Globus pallidus (tissue), 1 donor: ENCODE results near the gene PTGER2.

Source experiments
- DNase-seq: peaks from one replicate; pipeline ENCODE4 v3.0.0-alpha.2; 2015; ENCODE audit warnings: low spot score

PTGER2 gene

DNA sequence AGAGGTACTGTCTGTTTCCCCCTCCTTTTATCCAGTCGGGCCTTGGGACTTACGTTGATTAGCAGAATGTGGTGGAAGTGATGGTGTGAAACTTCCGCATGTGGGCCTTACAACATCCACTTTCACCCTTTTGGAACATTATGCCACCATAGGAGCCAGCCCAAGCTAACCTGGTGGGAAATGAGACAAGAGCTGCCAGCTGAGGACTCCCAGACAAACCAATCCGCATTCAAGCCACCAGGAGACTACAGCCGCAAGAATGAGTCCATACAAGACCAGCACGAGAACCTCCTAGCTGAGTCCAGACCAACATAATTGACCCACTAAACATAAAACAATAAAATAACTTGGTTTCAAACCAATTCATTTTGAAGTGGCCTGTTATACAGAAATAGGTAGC, 9.1 kb upstream of the PTGER2 start:
- no peak for DNase-seq

DNA sequence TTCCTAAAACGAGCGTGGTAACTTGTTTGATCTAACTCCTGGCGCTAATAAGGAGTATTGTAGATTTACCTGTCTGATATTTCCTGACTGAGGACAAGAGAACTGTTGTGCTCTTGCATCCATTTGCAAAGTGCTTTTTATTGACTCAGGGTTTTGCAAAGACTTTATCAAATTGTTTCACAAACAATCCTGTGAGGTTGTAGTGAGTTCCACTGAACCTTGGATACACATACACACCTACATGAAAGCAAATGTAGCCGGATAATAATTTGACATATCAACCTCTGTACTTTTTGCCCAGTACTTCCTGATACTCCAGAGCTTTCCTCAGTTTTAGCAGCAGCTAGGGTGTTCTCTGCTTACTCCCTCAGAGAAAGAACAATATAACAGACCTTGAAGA, 6.7 kb upstream of the PTGER2 start:
- no peak for DNase-seq

DNA sequence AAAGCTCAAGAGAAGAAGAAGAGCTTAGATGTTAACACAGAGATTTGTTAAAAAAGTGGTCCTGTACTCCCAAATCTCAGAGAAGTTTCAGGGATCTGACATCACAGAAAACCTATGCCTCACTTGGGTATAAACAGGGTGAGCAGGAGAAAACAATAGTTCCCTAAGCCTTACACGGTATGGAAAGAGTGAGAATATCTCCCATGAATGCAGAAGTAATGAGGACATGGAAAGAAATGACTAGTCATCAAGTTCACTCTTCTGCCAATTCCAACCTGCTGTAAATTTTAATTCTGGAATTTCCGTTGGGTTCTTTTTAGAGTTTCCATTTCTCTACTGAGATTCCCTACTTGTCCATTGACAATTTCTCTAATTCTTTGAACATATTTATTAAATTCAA, 6.2 kb upstream of the PTGER2 start:
- no peak for DNase-seq

DNA sequence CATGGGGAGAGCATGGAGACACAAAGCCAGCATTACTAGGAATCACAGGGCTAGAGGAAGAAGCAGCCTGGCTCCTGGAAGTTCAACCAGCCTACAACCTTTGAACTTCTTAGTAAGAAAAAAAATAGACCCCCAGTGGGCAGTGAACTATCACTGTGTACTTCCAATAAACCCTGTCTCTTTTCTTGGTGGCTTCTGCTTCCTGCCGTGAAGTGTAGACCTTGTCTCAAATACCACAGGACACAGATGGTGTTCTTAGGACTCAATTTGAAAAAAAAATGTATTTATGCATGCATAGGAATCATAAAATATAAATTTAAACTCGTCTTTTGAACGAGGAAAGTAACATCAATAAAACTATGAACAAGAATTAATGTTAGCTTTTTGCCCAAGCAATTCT, 3.6 kb upstream of the PTGER2 start:
- no peak for DNase-seq

DNA sequence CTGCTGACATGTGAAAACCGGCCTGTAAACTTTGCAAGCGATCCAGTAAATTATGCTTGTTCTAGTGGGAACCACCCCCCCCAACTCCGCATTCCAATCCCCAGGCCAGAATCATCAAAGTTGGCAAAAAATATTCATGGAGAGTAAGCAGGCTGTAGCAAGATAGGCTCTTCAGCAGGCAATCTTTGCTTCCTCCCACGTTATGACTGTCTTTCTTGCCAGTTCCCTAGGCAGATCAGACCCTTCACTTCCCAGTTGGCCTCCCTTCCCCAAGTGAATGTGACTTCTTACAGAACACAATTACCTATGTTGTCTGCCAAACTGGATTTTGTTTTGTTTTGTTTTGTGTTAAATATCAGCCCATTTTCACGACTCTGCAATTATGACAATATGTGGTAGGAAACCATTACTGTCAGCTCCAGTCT, 1.2 kb upstream of the PTGER2 start:
- no peak for DNase-seq

DNA sequence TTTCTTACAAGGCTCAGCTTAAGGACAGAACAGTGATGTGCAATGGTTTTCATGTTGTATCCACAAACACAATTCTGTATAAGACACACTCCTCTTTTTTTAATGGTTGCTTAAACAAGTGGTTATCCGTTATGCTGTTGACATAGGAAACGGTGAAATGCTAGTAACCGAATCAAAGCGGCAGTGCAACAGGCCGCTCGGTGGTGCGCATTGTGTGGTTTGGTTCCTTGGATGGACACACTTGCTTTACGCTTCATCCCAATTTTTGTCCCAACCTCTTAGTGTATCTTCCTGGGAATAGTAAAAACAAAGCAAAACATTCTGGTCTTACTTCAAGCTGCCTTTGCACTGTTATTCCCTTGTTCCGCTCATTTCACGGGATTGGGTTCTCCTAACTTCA, 650 bp upstream of the PTGER2 start:
- no peak for DNase-seq

DNA sequence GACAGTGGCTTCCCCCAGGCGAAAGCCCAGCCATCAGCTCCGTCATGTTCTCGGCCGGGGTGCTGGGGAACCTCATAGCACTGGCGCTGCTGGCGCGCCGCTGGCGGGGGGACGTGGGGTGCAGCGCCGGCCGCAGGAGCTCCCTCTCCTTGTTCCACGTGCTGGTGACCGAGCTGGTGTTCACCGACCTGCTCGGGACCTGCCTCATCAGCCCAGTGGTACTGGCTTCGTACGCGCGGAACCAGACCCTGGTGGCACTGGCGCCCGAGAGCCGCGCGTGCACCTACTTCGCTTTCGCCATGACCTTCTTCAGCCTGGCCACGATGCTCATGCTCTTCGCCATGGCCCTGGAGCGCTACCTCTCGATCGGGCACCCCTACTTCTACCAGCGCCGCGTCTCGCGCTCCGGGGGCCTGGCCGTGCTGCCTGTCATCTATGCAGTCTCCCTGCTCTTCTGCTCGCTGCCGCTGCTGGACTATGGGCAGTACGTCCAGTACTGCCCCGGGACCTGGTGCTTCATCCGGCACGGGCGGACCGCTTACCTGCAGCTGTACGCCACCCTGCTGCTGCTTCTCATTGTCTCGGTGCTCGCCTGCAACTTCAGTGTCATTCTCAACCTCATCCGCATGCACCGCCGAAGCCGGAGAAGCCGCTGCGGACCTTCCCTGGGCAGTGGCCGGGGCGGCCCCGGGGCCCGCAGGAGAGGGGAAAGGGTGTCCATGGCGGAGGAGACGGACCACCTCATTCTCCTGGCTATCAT, 663 bp downstream of the PTGER2 start:
- DNase-seq, result no peak

DNA sequence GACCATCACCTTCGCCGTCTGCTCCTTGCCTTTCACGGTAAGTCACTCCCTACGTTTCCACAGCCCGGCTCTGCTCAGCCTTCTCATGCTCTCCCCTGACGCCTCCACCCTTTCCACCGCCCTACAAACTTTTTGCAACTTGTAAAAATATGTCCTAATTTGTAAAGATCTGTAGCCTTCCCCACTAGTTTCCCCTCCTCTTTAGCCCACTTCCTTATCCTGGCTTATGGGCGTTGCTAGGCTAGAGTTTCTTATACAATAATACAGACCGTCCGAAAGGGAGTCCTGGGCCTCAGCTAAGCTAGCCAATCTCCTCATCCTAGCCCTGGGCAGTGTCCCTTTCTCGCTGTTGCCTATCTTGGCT, 1.2 kb downstream of the PTGER2 start:
- no peak for DNase-seq

DNA sequence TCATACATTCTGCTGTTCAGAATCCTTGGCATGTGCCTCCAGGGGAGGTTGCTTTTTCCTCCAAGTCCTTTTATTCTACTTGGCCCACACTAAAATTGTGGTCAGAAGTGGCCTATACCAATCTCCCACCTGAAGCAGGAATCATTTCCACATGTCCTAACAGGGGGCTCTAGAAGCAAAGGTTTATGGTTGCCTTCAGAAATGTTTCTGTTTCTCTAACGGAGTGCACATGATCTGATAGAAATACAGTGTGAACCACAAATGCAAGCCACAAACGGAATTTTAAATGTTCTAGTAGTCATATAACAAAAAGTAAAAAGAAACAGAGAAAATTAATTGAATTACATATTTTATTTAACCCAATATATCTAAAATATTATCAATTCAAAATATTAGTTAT, 4.0 kb downstream of the PTGER2 start:
- no peak for DNase-seq

DNA sequence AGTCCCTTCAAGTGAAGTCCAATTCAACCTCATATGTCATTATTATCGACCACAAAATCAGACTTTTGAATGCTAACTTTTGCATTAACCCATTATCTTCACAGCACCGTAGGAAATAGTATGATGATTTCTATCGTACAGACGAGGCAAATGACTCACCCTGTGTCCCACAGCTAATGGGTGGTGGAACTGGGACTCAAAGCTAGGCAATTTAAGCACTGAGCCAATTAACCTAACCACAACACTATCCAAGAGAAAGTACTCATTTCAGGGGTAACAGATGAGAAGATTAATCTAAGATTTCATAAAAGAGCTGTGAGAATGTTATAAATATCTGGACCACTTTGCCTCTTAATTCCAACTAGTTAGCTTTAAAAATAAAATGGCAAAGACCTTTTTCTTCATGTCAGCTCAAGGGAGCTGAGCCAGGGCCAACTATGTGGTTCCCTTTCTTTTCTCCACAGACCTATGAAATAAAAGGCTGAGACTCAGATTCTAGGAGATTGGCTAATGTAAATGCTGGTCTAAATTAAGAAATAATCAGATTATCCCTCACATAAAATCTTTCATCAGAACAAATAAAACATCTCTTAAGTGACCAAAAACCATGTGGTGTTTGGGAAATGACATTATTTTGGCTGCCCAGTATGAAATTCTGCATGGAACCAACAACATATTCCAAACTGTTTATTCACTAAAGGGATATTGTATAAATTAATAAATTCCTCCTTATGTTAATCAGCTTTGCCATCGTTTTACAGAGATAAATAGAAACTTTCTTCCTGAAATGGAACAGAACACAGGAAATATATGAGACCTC, 4.9 kb downstream of the PTGER2 start:
- DNase-seq, result no peak

DNA sequence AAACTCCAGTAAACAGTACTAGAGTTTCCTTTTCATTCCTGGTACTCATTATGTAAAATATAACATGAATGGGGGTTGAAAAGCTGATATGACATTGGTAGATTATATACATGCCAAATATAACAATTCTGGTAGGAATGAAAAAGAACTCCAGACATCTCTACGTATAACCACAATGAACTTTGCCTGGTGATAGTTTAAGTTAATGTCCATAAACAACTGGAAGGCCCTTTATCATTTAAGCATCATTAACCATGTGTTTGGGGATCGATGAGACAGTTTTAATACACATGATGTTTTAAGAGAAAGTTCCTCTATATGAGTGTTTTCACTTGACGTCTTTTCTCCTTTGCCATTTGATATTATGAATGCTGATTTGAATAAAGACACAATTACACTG, 5.8 kb downstream of the PTGER2 start:
- no peak for DNase-seq

DNA sequence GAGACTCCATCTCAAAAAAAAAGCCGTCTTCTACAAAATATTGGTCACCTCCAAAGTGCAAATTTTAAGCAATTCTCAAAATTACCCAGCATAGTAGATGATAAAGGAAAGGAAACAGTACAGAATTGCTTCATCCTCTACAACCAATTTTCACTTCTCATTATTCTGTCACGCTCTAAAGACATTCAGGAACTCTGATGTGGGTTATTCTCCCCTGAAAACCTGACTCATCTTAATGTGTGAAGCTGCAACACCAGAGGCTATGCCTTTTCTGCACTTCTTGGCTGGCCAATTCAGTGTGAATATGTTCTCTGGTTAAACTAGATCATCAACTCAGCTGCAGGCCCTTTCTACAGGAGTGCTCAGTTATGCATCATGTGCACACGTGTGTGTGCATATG, 11.0 kb downstream of the PTGER2 start:
- DNase-seq, result no peak

DNA sequence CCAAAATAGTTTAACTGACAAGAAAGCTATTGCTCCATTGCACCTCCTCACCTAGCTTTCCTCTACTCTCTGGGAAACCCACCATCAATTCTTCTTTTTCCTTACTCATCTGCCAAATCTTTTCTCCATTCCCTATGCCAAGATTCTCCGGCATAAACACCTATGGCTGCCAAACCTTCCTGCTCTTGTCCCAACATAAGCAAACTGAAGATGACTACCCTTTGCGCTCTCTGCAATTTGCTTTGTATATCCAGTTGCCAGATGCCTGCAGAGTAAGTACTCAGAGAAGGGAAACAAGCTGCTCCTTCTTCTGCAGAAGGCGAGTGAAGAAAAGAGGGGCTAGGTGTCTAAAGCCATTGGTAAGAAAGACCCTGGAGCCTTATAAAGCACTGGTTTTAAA, 11.5 kb downstream of the PTGER2 start:
- no peak for DNase-seq

DNA sequence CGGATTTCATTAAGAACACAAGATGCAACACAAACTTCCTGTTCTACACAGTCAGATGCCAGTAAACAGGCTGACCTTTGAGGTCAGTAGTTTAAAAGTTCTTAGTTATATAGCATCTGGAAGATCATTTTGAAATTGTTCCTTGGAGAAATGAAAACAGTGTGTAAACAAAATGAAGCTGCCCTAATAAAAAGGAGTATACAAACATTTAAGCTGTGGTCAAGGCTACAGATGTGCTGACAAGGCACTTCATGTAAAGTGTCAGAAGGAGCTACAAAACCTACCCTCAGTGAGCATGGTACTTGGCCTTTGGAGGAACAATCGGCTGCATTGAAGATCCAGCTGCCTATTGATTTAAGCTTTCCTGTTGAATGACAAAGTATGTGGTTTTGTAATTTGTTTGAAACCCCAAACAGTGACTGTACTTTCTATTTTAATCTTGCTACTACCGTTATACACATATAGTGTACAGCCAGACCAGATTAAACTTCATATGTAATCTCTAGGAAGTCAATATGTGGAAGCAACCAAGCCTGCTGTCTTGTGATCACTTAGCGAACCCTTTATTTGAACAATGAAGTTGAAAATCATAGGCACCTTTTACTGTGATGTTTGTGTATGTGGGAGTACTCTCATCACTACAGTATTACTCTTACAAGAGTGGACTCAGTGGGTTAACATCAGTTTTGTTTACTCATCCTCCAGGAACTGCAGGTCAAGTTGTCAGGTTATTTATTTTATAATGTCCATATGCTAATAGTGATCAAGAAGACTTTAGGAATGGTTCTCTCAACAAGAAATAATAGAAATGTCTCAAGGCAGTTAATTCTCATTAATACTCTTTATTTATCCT, 13.5 kb downstream of the PTGER2 start:
- DNase-seq, result no peak

DNA sequence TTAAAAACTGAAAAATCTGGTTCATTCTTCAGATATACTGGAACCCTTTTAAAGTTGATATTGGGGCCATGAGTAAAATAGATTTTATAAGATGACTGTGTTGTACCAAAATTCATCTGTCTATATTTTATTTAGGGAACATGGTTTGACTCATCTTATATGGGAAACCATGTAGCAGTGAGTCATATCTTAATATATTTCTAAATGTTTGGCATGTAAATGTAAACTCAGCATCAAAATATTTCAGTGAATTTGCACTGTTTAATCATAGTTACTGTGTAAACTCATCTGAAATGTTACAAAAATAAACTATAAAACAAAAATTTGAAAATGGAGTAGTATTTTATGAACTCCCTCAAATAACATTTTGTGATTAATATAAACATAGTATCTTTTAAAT, 14.2 kb downstream of the PTGER2 start:
- DNase-seq, result no peak

DNA sequence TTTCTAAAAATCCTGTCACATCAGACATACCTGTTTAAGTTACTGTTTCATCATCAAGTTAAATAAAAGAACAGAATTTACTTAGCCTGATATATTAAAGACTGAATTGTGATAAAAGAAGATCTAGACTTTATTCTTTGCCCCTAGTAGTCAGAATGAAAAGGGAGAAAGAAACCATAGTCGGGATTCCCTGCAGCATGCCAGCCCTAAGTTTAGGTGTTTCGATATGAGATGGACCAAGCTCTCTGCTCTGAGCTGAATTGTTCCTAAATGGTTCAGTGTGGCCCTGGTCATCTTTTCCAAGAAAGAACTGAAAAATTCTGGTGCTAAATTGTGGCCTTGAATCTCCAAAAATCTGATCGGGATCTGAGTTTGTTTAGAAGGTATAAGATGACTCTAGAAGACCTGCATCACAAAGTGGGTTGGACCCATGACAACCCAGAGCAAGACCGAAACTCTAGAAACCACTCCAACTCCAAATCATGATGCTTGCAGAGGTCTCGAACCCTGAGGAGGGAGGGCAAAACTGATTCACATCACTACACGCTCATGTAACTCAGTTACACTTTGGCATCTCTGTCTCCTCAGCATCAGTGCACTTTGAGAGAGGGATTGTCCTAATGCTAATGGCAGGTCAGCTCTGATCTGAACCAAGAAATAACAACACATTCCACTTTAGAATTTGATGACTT, 15.7 kb downstream of the PTGER2 start:
- no peak for DNase-seq

DNA sequence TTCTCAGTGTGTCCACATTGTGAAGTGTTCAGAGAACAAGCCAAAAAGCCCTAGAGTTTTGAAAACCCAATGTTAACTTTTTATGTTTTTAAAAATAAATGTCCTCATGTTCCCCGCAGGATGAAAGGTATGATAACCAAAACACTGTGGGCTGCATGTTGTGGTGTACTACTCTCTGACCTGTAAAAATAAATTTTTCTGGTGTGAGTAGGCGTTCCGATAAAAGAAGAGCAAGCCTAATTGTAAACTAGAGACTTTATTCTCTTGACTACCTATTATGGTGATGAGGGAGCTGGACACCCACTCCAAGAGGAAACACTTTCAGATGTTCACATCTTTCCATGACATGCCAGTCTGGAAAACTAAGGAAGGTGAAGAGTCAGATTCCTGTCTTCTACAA, 18.2 kb downstream of the PTGER2 start:
- DNase-seq, result no peak

DNA sequence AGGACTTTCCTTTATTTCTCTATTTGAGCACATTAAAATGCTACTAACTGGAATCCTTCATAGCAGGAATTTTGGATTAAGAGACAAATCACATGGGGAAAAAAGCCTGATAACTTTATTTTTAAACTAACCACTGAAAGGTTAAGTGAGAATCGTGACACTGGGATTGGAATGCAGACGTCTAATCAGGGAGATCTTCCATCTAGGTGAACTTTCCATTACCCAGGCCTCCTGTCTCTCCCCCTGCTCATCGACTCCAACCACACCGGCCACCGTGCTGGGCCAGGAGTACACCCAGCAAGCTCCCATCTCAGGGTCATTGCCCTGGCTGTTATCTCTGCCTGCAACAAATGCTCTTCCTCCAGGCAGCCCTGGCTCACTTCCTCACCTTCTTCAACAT, 19.0 kb downstream of the PTGER2 start:
- DNase-seq, result no peak

DNA sequence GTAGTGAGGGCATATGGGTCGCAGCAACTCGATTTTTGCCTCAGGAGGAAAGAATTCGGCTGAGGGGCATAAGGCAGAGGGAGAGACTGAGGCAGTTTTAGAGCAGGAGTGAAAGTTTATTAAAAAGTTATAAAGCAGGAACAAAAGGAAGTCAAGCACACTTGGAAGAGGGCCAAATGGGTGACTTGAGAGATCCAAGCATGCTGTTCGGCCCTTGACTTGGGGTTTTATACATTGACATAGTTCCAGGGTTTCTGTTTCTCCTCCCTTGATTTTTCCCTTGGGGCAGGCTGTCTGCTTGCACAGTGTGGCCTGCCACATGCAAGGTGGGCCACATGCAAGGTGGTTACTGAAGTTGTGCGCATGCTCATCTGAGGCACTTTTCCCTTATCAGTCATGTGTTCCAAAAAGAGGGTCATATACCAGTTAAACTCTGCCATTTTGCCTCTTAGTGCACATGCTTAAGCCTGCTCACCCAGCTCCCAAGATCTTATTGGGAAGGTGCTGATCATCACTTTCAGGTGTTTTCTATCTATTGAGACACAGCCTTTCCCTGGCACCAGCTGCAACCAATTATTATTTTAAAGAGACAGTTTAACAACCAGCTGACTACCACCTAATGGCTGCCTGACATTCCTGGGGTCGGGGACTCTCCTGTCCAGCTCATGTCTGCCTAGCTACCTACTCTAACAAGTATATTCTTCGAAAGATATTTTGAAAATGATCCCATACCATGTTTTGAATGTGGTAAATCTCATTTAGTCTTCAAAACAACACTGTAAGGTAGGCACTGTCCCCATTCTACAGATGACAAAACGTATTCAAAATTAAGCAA, 19.9 kb downstream of the PTGER2 start:
- DNase-seq, result no peak

DNA sequence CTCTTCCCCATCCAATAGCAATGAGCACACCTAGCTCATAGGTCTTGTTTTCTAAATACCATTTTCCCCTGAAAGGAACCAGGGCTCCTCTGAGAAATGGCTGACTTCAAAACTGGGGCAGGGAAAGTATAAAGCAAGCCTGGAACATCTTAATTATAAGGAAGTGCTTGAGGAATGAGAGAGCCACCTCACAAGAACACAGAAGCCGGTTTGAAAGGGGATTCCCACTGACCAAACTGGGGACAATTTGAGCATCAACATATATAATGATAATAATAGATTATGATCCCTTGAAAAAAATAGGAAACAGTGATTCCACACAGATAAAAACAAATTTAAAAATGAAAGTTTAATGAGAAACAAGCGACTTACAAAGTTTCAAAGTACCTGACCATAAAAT, 22.1 kb downstream of the PTGER2 start:
- DNase-seq, result no peak

DNA sequence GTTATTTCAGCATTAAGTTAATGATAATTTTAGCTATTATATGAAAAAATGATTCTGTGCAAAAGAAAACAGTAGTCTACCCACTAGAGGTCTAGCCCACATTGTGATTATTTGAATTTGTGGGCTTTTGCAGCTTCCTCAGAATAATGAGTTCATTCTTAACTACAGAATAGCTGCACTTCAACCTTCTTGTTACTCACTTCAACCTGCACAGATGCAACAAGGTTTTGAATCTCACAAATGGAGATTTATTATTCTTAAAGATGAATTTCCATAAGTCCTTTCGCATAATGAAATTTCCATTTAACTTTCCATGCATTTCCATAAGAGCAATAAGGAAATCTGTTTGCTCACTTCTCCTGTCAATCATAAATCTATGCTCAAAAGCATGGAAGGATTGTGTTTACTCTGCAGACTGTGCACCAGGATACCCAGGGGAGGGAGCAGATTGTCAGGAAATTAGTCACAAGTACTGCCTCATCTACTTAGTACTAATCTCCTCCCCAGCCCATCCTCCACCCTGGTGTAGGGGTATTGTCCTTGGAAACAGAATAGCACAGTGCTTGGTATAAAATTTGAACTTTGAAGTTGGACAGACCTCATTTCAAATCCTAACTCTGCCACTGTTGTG, 24.1 kb downstream of the PTGER2 start:
- DNase-seq, result no peak
